HG03196 (cell line): ENCODE measurements around the gene EVPL.
A peak's percentile ranks its signal among the peaks of the same experiment; 100 is the strongest.
"Not testable (repeated sequence)": the region's sequence is repeated elsewhere in the genome, so short reads cannot be mapped to it uniquely, and the experiment has no call there.

Experiments
- ATAC-seq: cut with Tn5 transposase; IDR thresholded peaks from one replicate; pipeline ENCODE4 v1.9.1; 2021; ENCODE audit not compliant: unreplicated experiment

The EVPL gene

GRCh38 chr17:76027159-76027839 is at the start of gene EVPL:
Gene EVPL (minus strand): TSS chr17:76027306. CDS start chr17:76027198, 108 bp downstream.
- no peak for ATAC-seq

GRCh38 chr17:76076146-76076764 is 49.1 kb upstream of the EVPL start:
- ATAC-seq = no peak

GRCh38 chr17:76075364-76076145 is 48.4 kb upstream of the EVPL start:
- ATAC-seq = no peak

- no peak for ATAC-seq
Observed at GRCh38 chr17:76074390-76075363, 47.6 kb upstream of the EVPL start, which contains the start of gene GALR2. Gene GALR2 (plus strand): TSS chr17:76074781. CDS start chr17:76074884, 103 bp downstream.

GRCh38 chr17:76072148-76072858 is 45.2 kb upstream of the EVPL start, which contains the start of gene SRP68:
Gene SRP68 (minus strand): TSS chr17:76072517. CDS start chr17:76072491, 26 bp downstream.
- peak; percentile 90 for ATAC-seq

GRCh38 chr17:76071531-76072147 is 44.5 kb upstream of the EVPL start:
- ATAC-seq = no peak

GRCh38 chr17:76065775-76066174 is 38.7 kb upstream of the EVPL start:
- no peak for ATAC-seq

GRCh38 chr17:76063875-76064546 is 36.9 kb upstream of the EVPL start:
- no peak for ATAC-seq

- not testable (repeated sequence) for ATAC-seq
Observed at GRCh38 chr17:76058264-76058663, 31.2 kb upstream of the EVPL start.

GRCh38 chr17:76056882-76057281 is 29.8 kb upstream of the EVPL start:
- no peak for ATAC-seq

- ATAC-seq = no peak
Observed at GRCh38 chr17:76054112-76054476, 27.0 kb upstream of the EVPL start.

- no peak for ATAC-seq
Observed at GRCh38 chr17:76053246-76054111, 26.4 kb upstream of the EVPL start.

- ATAC-seq = no peak
Observed at GRCh38 chr17:76051561-76051960, 24.5 kb upstream of the EVPL start.

- no peak for ATAC-seq
Observed at GRCh38 chr17:76050538-76051467, 23.7 kb upstream of the EVPL start.

GRCh38 chr17:76049836-76050537 is 22.9 kb upstream of the EVPL start:
- no peak for ATAC-seq

- no peak for ATAC-seq
Observed at GRCh38 chr17:76049239-76049638, 22.1 kb upstream of the EVPL start.
